ENCODE measurements around the gene ACAT1. TPM values are rescaled to one million over a fixed set of nuclear protein-coding genes. Genes with fewer than 3 reads are reported as not detected.

The ACAT1 gene
- total and polyA plus RNA-seq, 2 of the 8 experiments (the other 6 are each of a cell fraction or from before 2014, with no cell fraction given) = 30.4 to 30.9 TPM

DNA sequence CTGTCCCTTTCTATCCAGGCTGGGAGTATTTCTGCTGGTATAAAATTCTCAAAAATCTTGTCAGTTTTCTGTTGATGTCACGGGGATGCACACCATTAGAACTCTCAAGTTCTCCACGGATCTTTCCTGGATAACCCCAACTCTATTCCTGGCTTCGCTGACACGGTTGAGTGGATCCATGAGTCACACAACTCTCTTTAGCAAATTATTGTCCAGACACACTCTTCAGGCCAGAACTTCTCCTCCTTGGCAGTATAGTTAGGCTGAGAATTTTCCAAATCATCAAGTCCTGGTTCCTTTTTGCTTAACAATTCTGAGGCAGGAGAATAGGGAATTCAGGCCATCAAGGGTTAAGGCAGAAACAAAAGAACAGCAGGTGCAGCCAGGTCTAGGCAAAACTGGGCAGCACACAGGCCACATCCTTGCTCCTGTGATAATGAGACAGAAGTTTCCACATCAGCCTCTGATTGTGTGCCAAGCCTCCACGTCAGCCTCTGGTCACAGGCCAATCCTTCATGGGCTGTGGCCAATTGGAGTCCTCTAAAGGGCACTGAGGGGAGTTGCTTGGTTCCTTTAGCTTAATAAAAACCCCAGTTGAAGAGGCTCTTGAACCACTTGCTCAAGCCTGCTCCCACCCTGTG is 5.7 kb upstream of the ACAT1 start:
- ChIA-PET POLR2A (ENCODE audit: partially characterized antibody) (interaction anchor here (1.3 kb wide), 1 partner anchor 490 kb away, joined by 3 read pairs; no protein-coding TSS in a partner anchor), CTCF (ENCODE audit: partially characterized antibody) (interaction anchor here (1.0 to 1.6 kb wide), 4 partner anchors 8 to 116 kb away, joined by 3 to 4 read pairs (median 3); partner anchors contain the start of gene CUL5)
- Histone ChIP-seq H2BK20ac (ENCODE audit: low read length) (no peak overlapping the region), H2BK5ac (ENCODE audit: low read depth, low read length) (no peak overlapping the region), H3K23me2 (ENCODE audit: low read depth, low read length) (no peaks in the 10 kb centered on the region), H3K9ac (replicated peaks in 1 of 4; ENCODE audit: extremely low read depth in 1 of 4, low read depth in 3 of 4, low read length in 3 of 4) (no peak overlapping the region), H2BK120ac (replicated peaks; ENCODE audit: low read depth, low read length) (no peak overlapping the region), H2BK12ac (ENCODE audit: low read depth, low read length) (no peak overlapping the region), H3K9me3 (ENCODE audit: insufficient read depth in 2 of 2, low read depth in 1 of 2, low read length in 1 of 2) (no peaks in the 10 kb centered on the region), H4K5ac (ENCODE audit: insufficient read length, low read depth, low read length) (no peak overlapping the region), H4K20me1 (replicated peaks in 1 of 2; ENCODE audit: control insufficient read depth in 1 of 2, insufficient read depth in 2 of 2, low read length in 2 of 2) (no peaks in the 10 kb centered on the region), H2AFZ (ENCODE audit: low read length) (no peak overlapping the region), H3K27ac (ENCODE audit: low read depth, low read length) (no peak overlapping the region), H3K4me3 (ENCODE audit: extremely low read depth in 1 of 4, insufficient read depth in 2 of 4, low read depth in 3 of 4, low read length in 4 of 4) (no peak overlapping the region), H2BK15ac (ENCODE audit: low read length) (no peak overlapping the region), H3K56ac (replicated peaks; ENCODE audit: insufficient read length, low read depth, low read length) (no peak overlapping the region), H3K4me1 (replicated peaks in 1 of 4; ENCODE audit: control insufficient read depth in 3 of 4, insufficient read depth in 4 of 4, low read length in 3 of 4) (peaks cover 0 to 8% (median 0%) of the 10 kb centered on the region in 4 experiments; a peak in 3 of 7 replicates), H3K23ac (ENCODE audit: insufficient read length) (no peak overlapping the region), H4K8ac (ENCODE audit: extremely low read depth, insufficient read depth, low read length) (no peak overlapping the region), H4K91ac (replicated peaks; ENCODE audit: insufficient read length, low read length) (no peak overlapping the region), H3K18ac (ENCODE audit: extremely low read depth, low read length) (no peak overlapping the region), H3K14ac (ENCODE audit: insufficient read length) (no peak overlapping the region), H3K36me3 (ENCODE audit: control insufficient read depth in 2 of 4, insufficient read depth in 4 of 4, low read length in 3 of 4) (no peaks in the 10 kb centered on the region), H3K4me2 (ENCODE audit: insufficient read depth in 1 of 2, low read depth in 2 of 2, low read length in 2 of 2) (no peak overlapping the region), H2AK5ac (ENCODE audit: low read depth, low read length) (no peak overlapping the region), H3K79me2 (ENCODE audit: control insufficient read depth in 1 of 2, insufficient read depth in 2 of 2, low read length in 2 of 2) (no peaks in the 10 kb centered on the region), H3K27me3 (replicated peaks in 1 of 4; ENCODE audit: control insufficient read depth in 3 of 4, extremely low read depth in 1 of 4, insufficient read depth in 3 of 4, low read length in 3 of 4) (no peaks in the 10 kb centered on the region), H3K4ac (replicated peaks; ENCODE audit: insufficient read length, low read depth, low read length) (no peak overlapping the region), H3K79me1 (ENCODE audit: low read depth, low read length) (no peaks in the 10 kb centered on the region)
- FAIRE-seq = peak; percentile 48
- 68% methylated on average over 5 of the region's 5 CpGs; no CpG with 5 or more reads in 1 of the 2 experiments for WGBS, 2 experiments (ENCODE audit: extremely low coverage in 1 of 2, insufficient coverage in 1 of 2, insufficient read length in 1 of 2, insufficient replicate concordance in 2 of 2, low coverage in 1 of 2, low lambda C conversion rate in 2 of 2, missing lambda C conversion rate in 1 of 2)
- DNase-seq (ENCODE audit: low read depth in 1 of 2, low spot score in 2 of 2) = peak in 1 of 2 experiments; percentile 45
- TF ChIP-seq TEAD4 (IDR thresholded peaks at IDR 0.05; ENCODE audit: low read depth, low read length) (0 out of 2 replicates have a peak, but pooled peaks have one; percentile 17), EP300 (IDR thresholded peaks at IDR 0.05; ENCODE audit: borderline replicate concordance in 1 of 2, low read depth in 2 of 2, low read length in 2 of 2) (no peak)

Measured in H1 (cell line).